Esophagus muscularis mucosa (tissue), 4 donors: ENCODE results near the gene ANKHD1.

Experiments
- CTCF ChIP-seq, 3 experiments: fragments of 200-600 bp in 2 of 3; fragments of 450-650 bp in 1 of 3; sonication (generic) in 2 of 3; IDR thresholded peaks; one replicate each; pipeline ENCODE4 v1.5.1; 2017 to 2019; ENCODE audit warnings: antibody characterized with exemption in 3 of 3, mild to moderate bottlenecking in 2 of 3, moderate library complexity in 1 of 3
- EP300 ChIP-seq: sonication (generic); formaldehyde crosslinking; IDR thresholded peaks from one replicate; pipeline ENCODE4 v1.6.1; 2017; ENCODE audit warnings: antibody characterized with exemption
- POLR2A ChIP-seq: fragments of 450-650 bp; IDR thresholded peaks from one replicate; pipeline ENCODE4 v1.6.1; 2017; ENCODE audit warnings: antibody characterized with exemption, moderate library complexity, mild to moderate bottlenecking, low read depth
- POLR2AphosphoS5 ChIP-seq, 2 donors: sonication (generic); formaldehyde crosslinking; IDR thresholded peaks; one replicate each; pipeline ENCODE4 v1.6.1; 2017; ENCODE audit warnings: antibody characterized with exemption in 2 of 2

- TF ChIP-seq POLR2A, result no peak
- TF ChIP-seq CTCF (IDR thresholded peaks at IDR 0.05), result no peak
- no peak for TF ChIP-seq EP300
- TF ChIP-seq POLR2AphosphoS5 (IDR thresholded peaks at IDR 0.05), result no peak
Measured at GRCh38 chr5:140468188-140468587, 66.6 kb downstream of the ANKHD1 start.
